ENCODE data around the gene LIMS2. TPM values are rescaled to one million over a fixed set of nuclear protein-coding genes. Genes with fewer than 3 reads are reported as not detected.

The LIMS2 gene
- polyA plus RNA-seq, 1 donor (not counting 4 experiments of a cell fraction or from before 2014, with no cell fraction given): not detected

GRCh38 chr2:127646487-127647241 is 28.7 kb downstream of the LIMS2 start:
- no peaks in the 10 kb centered on the region for H3K27me3 ChIP-seq (ENCODE audit: control insufficient read depth, extremely low read depth, insufficient read depth, low read length)
- H2AFZ ChIP-seq (ENCODE audit: control insufficient read depth, low read length): no peak overlapping the region
- H3K4me2 ChIP-seq (ENCODE audit: control insufficient read depth, extremely low read depth, insufficient read depth, low read depth, low read length): no peak overlapping the region
- no peaks in the 10 kb centered on the region for H3K9me3 ChIP-seq (ENCODE audit: control insufficient read depth, low read depth, low read length)
- no peak overlapping the region for H3K9ac ChIP-seq (ENCODE audit: control insufficient read depth, extremely low read depth, insufficient read depth, low read length)
- H3K36me3 ChIP-seq (ENCODE audit: control insufficient read depth in 2 of 2, extremely low read depth in 1 of 2, insufficient read depth in 2 of 2, low read length in 2 of 2): no peaks in the 10 kb centered on the region
- dilution Hi-C loops (cut with MboI; ENCODE audit: extremely low pct_ligation_motif_present, low sequenced_read_pairs): no loop called here
- no peaks in the 10 kb centered on the region for H3K9me1 ChIP-seq (ENCODE audit: control insufficient read depth, extremely low read depth, insufficient read depth, low read length)
- no peaks in the 10 kb centered on the region for H4K20me1 ChIP-seq (ENCODE audit: control insufficient read depth, extremely low read depth, insufficient read depth, low read length)
- FAIRE-seq (no peak), DNase-seq (ENCODE audit: low read depth, low spot score) (no peak)
- no peak for TF ChIP-seq CTCF (optimal IDR thresholded peaks at IDR 0.05 in 1 of 3, IDR thresholded peaks at IDR 0.05 in 1 of 3, conservative IDR thresholded peaks at IDR 0.05 in 1 of 3; ENCODE audit: extremely low read depth in 1 of 3, insufficient read depth in 2 of 3, low read length in 3 of 3)
- TF ChIP-seq EZH2 (IDR thresholded peaks at IDR 0.05; ENCODE audit: low read length): no peak
- no peaks in the 10 kb centered on the region for H3K79me2 ChIP-seq (ENCODE audit: control insufficient read depth, insufficient read depth, low read length)
- H3K27ac ChIP-seq (ENCODE audit: control insufficient read depth, insufficient read depth, low read length): no peak overlapping the region
- peaks cover 11% of the 10 kb centered on the region for H3K4me1 ChIP-seq (ENCODE audit: control insufficient read depth, extremely low read depth, insufficient read depth, low read length)
- no peak overlapping the region for H3K4me3 ChIP-seq (ENCODE audit: control insufficient read depth in 2 of 3, extremely low read depth in 1 of 3, insufficient read depth in 2 of 3, low read depth in 1 of 3, low read length in 3 of 3)

GRCh38 chr2:127645395-127646291 is 29.7 kb downstream of the LIMS2 start, which contains the start of gene GPR17:
TSS of gene GPR17 (plus strand) at chr2:127646153. CDS start at chr2:127650736, 4,583 bp downstream.
- Histone ChIP-seq H3K36me3 (ENCODE audit: control insufficient read depth in 2 of 2, extremely low read depth in 1 of 2, insufficient read depth in 2 of 2, low read length in 2 of 2) (no peaks in the 10 kb centered on the region), H4K20me1 (ENCODE audit: control insufficient read depth, extremely low read depth, insufficient read depth, low read length) (no peaks in the 10 kb centered on the region), H3K9ac (ENCODE audit: control insufficient read depth, extremely low read depth, insufficient read depth, low read length) (no peak within 1 kb of the TSS), H3K27me3 (ENCODE audit: control insufficient read depth, extremely low read depth, insufficient read depth, low read length) (no peaks in the 10 kb centered on the region), H3K27ac (ENCODE audit: control insufficient read depth, insufficient read depth, low read length) (no peak within 1 kb of the TSS), H3K4me1 (ENCODE audit: control insufficient read depth, extremely low read depth, insufficient read depth, low read length) (peaks cover 11% of the 10 kb centered on the region), H3K4me3 (ENCODE audit: control insufficient read depth in 2 of 3, extremely low read depth in 1 of 3, insufficient read depth in 2 of 3, low read depth in 1 of 3, low read length in 3 of 3) (no peak within 1 kb of the TSS), H3K4me2 (ENCODE audit: control insufficient read depth, extremely low read depth, insufficient read depth, low read depth, low read length) (no peak within 1 kb of the TSS), H3K9me3 (ENCODE audit: control insufficient read depth, low read depth, low read length) (no peaks in the 10 kb centered on the region), H3K9me1 (ENCODE audit: control insufficient read depth, extremely low read depth, insufficient read depth, low read length) (no peaks in the 10 kb centered on the region), H3K79me2 (ENCODE audit: control insufficient read depth, insufficient read depth, low read length) (no peaks in the 10 kb centered on the region), H2AFZ (ENCODE audit: control insufficient read depth, low read length) (no peak within 1 kb of the TSS)
- TF ChIP-seq EZH2 (IDR thresholded peaks at IDR 0.05; ENCODE audit: low read length): no peak
- TF ChIP-seq CTCF (optimal IDR thresholded peaks at IDR 0.05 in 1 of 3, IDR thresholded peaks at IDR 0.05 in 1 of 3, conservative IDR thresholded peaks at IDR 0.05 in 1 of 3; ENCODE audit: extremely low read depth in 1 of 3, insufficient read depth in 2 of 3, low read length in 3 of 3): no peak
- DNase-seq (ENCODE audit: low read depth, low spot score): no peak
- dilution Hi-C loops (cut with MboI; ENCODE audit: extremely low pct_ligation_motif_present, low sequenced_read_pairs): no loop called here
- no peak for FAIRE-seq
